Gastroesophageal sphincter (tissue), 4 donors: ENCODE results near the gene CD302. TPM values are rescaled to one million over a fixed set of nuclear protein-coding genes. Genes with fewer than 3 reads are reported as not detected.

Source experiments
- ATAC-seq: fragments of 150-250 bp; one replicate; pipeline ENCODE4 v1.9.1; 2016; ENCODE audit warnings: mild to moderate bottlenecking, moderate library complexity
- H3K27ac ChIP-seq, 4 donors: fragments of 200-600 bp; sonication (generic) in 3 of 4; 1 replicate in 3 of 4; 2 replicates in 1 of 4; pipeline ENCODE4 v1.5.1; 2016 to 2019
- H3K27me3 ChIP-seq: fragments of 200-600 bp; sonication (generic); one replicate; pipeline ENCODE4 v1.5.1; 2019
- H3K36me3 ChIP-seq, 2 donors: fragments of 200-600 bp; sonication (generic); one replicate each; pipeline ENCODE4 v1.5.1; 2019; ENCODE audit warnings: control low read depth in 1 of 2
- H3K4me1 ChIP-seq, 3 donors: fragments of 200-600 bp; sonication (generic); 1 replicate in 2 of 3; 2 replicates in 1 of 3; pipeline ENCODE4 v1.5.1; 2016 to 2019; ENCODE audit warnings: control low read depth in 2 of 3
- H3K4me3 ChIP-seq, 2 donors: fragments of 200-600 bp; sonication (generic); one replicate each; pipeline ENCODE4 v1.5.1; 2019; ENCODE audit warnings: mild to moderate bottlenecking in 1 of 2, moderate library complexity in 1 of 2
- H3K9me3 ChIP-seq, 3 donors: fragments of 200-600 bp; sonication (generic); one replicate each; pipeline ENCODE4 v1.5.1; 2017 to 2019; ENCODE audit warnings: control low read depth in 2 of 3
- CTCF ChIP-seq, 4 experiments: fragments of 200-600 bp in 2 of 4; fragments of 450-650 bp in 2 of 4; sonication (generic) in 1 of 4; IDR thresholded peaks; one replicate each; pipeline ENCODE4 v1.5.1; 2017 to 2019; ENCODE audit warnings: antibody characterized with exemption in 4 of 4, mild to moderate bottlenecking in 2 of 4, moderate library complexity in 2 of 4
- EP300 ChIP-seq: sonication (generic); formaldehyde crosslinking; IDR thresholded peaks from one replicate; pipeline ENCODE4 v1.6.1; 2017; ENCODE audit warnings: antibody characterized with exemption, mild to moderate bottlenecking
- POLR2A ChIP-seq, 2 donors: fragments of 450-650 bp; IDR thresholded peaks; one replicate each; pipeline ENCODE4 v1.6.1; 2017; ENCODE audit warnings: antibody characterized with exemption in 2 of 2, mild to moderate bottlenecking in 2 of 2, moderate library complexity in 1 of 2
- POLR2AphosphoS5 ChIP-seq: sonication (generic); formaldehyde crosslinking; IDR thresholded peaks from one replicate; pipeline ENCODE4 v1.6.1; 2017; ENCODE audit warnings: antibody characterized with exemption
- WGBS, 2 donors: methylation state at CpG; one replicate each; pipeline ENCODE4 v1.1.5; 2018; ENCODE audit warnings: low coverage in 1 of 2; 5-methylcytosine and 5-hydroxymethylcytosine counted together
- total RNA-seq, 4 donors: library from RNA; depleted of rRNA; stranded (reverse); fragments of >200 nt; gene quantifications; one replicate each; pipeline ENCODE4 v1.1.0, GENCODE V29; 2016

Gene CD302
- total RNA-seq, 4 donors from 2014 or later: 19.0 to 60.0 (median 38.5) TPM

- TF ChIP-seq POLR2AphosphoS5 (no peak), POLR2A (IDR thresholded peaks at IDR 0.05) (no peak), EP300 (no peak), CTCF (IDR thresholded peaks at IDR 0.05) (no peak)
- no peaks in the 10 kb centered on the region for H3K36me3 ChIP-seq
- H3K27me3 ChIP-seq: no peaks in the 10 kb centered on the region
- no peak overlapping the region for H3K4me3 ChIP-seq
- H3K9me3 ChIP-seq: no peaks in the 10 kb centered on the region
- WGBS, 2 donors: 72 to 85% methylated on average over 4 of the region's 4 CpGs
- H3K27ac ChIP-seq: no peak overlapping the region
- no peaks in the 10 kb centered on the region for H3K4me1 ChIP-seq
- no peak for ATAC-seq
These were observed 13.2 kb upstream of the CD302 start for GRCh38 chr2:159811232-159811631.

GRCh38 chr2:159808032-159808425 lies 10.0 kb upstream of the CD302 start:
- Histone ChIP-seq H3K4me1 (no peaks in the 10 kb centered on the region), H3K36me3 (no peaks in the 10 kb centered on the region), H3K9me3 (no peaks in the 10 kb centered on the region), H3K27me3 (no peaks in the 10 kb centered on the region), H3K27ac (no peak overlapping the region), H3K4me3 (no peak overlapping the region)
- no peak for TF ChIP-seq POLR2AphosphoS5
- no peak for TF ChIP-seq POLR2A (IDR thresholded peaks at IDR 0.05)
- no peak for TF ChIP-seq CTCF (IDR thresholded peaks at IDR 0.05)
- no peak for TF ChIP-seq EP300
- ATAC-seq: no peak
- WGBS, 2 donors: 78 to 84% methylated on average over 5 of the region's 5 CpGs

GRCh38 chr2:159807183-159808031 lies 9.4 kb upstream of the CD302 start:
- Histone ChIP-seq H3K4me3 (no peak overlapping the region), H3K36me3 (no peaks in the 10 kb centered on the region), H3K9me3 (no peaks in the 10 kb centered on the region), H3K27me3 (no peaks in the 10 kb centered on the region), H3K27ac (no peak overlapping the region), H3K4me1 (no peaks in the 10 kb centered on the region)
- WGBS, 2 donors: 66 to 74% methylated on average over 4 of the region's 4 CpGs
- ATAC-seq: no peak
- no peak for TF ChIP-seq EP300
- no peak for TF ChIP-seq POLR2AphosphoS5
- TF ChIP-seq CTCF (IDR thresholded peaks at IDR 0.05): peak; percentile 65 to 67 (median 66)
- TF ChIP-seq POLR2A (IDR thresholded peaks at IDR 0.05): no peak

- TF ChIP-seq CTCF (IDR thresholded peaks at IDR 0.05) (no peak), POLR2AphosphoS5 (no peak), EP300 (no peak), POLR2A (IDR thresholded peaks at IDR 0.05) (no peak)
- H3K36me3 ChIP-seq: no peaks in the 10 kb centered on the region
- no peak for ATAC-seq
- H3K9me3 ChIP-seq: no peaks in the 10 kb centered on the region
- no peak overlapping the region for H3K4me3 ChIP-seq
- 67 to 90% methylated on average over 3 to 4 of the region's 4 CpGs for WGBS, 2 donors
- H3K4me1 ChIP-seq: no peaks in the 10 kb centered on the region
- no peaks in the 10 kb centered on the region for H3K27me3 ChIP-seq
- H3K27ac ChIP-seq: no peak overlapping the region
These were observed 6.9 kb upstream of the CD302 start for GRCh38 chr2:159804941-159805340.
